MM.1S (cell line): ENCODE measurements around the gene MX1.

ENCODE experiments used
- EZH2 ChIP-seq: fragments of 300-600 bp; sonication (generic); optimal IDR thresholded peaks from 2 replicates; pipeline ENCODE3; 2017; ENCODE audit warnings: low read depth, mild to moderate bottlenecking, antibody characterized with exemption, low read length, mixed read lengths
- EZH2phosphoT487 ChIP-seq: fragments of 300-600 bp; sonication (generic); IDR thresholded peaks from 2 replicates; pipeline ENCODE4 v1.6.1; 2018; ENCODE audit warnings: antibody characterized with exemption, low read length

DNA sequence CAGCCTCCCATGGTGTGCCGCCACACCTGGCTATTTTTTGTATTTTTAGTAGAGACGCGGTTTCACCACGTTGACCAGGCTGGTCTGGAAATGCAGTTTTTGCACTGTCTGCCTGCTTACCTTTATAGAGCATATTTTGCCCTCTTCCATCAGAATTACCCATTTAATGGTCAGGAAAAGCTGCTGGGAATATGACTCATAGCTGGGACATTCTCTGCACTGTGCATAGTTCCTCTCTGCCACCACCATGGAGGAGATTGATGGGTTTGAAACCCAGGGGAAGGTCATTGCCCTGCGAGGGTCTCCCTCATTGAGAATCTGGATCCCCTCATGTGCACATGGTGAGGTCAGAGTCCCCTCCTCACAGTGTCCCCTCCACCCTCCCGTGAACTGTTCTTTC lies 32.1 kb downstream of the MX1 start:
- TF ChIP-seq EZH2 (no peak), EZH2phosphoT487 (no peak)
